Tibial nerve (tissue), 3 donors: ENCODE results near the gene NXF1.

Experiments used
- CTCF ChIP-seq, 5 experiments: fragments of 200-600 bp in 3 of 5; fragments of 450-650 bp in 2 of 5; sonication (generic) in 3 of 5; IDR thresholded peaks; one replicate each; pipeline ENCODE4 v1.5.1; 2016 to 2019; ENCODE audit warnings: antibody characterized with exemption in 5 of 5, mild to moderate bottlenecking in 3 of 5, moderate library complexity in 2 of 5
- POLR2A ChIP-seq, 2 donors: fragments of 450-650 bp; IDR thresholded peaks; one replicate each; pipeline ENCODE4 v1.6.1; 2017; ENCODE audit warnings: antibody characterized with exemption in 2 of 2, mild to moderate bottlenecking in 2 of 2, moderate library complexity in 2 of 2

GRCh38 chr11:62792202-62792575 is 13.1 kb downstream of the NXF1 start:
- no peak for TF ChIP-seq CTCF (IDR thresholded peaks at IDR 0.05)
- no peak for TF ChIP-seq POLR2A (IDR thresholded peaks at IDR 0.05)
